ENCODE measurements around the gene PRR13.

DNA sequence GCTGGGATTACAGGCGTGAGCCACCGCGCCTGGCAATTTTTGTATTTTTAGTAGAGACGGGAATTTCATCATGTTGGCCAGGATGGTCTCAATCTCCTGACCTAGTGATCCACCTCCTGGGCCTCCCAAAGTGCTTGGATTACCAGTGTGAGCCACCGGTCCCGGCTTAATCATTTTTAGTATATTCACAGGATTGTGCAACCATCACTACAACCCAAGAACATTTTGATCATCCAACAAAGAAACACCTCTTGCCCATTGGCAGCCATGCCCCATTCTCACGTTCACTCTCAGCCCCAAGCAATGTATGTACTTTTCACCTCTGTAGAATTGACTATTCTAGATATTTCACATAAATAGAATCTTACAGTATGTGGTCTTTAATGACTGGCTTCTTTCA lies 41.6 kb upstream of the PRR13 start:
- TF ChIP-seq, protein P1, sequence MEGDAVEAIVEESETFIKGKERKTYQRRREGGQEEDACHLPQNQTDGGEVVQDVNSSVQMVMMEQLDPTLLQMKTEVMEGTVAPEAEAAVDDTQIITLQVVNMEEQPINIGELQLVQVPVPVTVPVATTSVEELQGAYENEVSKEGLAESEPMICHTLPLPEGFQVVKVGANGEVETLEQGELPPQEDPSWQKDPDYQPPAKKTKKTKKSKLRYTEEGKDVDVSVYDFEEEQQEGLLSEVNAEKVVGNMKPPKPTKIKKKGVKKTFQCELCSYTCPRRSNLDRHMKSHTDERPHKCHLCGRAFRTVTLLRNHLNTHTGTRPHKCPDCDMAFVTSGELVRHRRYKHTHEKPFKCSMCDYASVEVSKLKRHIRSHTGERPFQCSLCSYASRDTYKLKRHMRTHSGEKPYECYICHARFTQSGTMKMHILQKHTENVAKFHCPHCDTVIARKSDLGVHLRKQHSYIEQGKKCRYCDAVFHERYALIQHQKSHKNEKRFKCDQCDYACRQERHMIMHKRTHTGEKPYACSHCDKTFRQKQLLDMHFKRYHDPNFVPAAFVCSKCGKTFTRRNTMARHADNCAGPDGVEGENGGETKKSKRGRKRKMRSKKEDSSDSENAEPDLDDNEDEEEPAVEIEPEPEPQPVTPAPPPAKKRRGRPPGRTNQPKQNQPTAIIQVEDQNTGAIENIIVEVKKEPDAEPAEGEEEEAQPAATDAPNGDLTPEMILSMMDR (IDR thresholded peaks at IDR 0.05; ENCODE audit: low read depth, low read length, poor library complexity, severe bottlenecking), result no peak
- no peak for TF ChIP-seq EZH2phosphoT487 (IDR thresholded peaks at IDR 0.05; ENCODE audit: borderline replicate concordance, low read length)

All from DOHH2 (cell line).